ENCODE measurements around the gene ZNF536.

Gene ZNF536

GRCh38 chr19:30371960-30372824 is at the start of gene ZNF536:
TSS of gene ZNF536 (plus strand) at chr19:30372384. CDS start at chr19:30443563, 71,179 bp downstream.
- TF ChIP-seq MAX (IDR thresholded peaks at IDR 0.05; ENCODE audit: low read depth, low read length) (no peak), POLR2A (IDR thresholded peaks at IDR 0.05; ENCODE audit: extremely low read depth, insufficient read length) (no peak)
- no peak within 1 kb of the TSS for H3K4me3 ChIP-seq (ENCODE audit: low read depth, low read length)
- no peak for DNase-seq (ENCODE audit: low read depth)

- no peak for DNase-seq (ENCODE audit: low read depth)
- TF ChIP-seq MYC (IDR thresholded peaks at IDR 0.05; ENCODE audit: low read depth, low read length) (no peak), POLR2A (IDR thresholded peaks at IDR 0.05; ENCODE audit: extremely low read depth, insufficient read length) (no peak), CTCF (IDR thresholded peaks at IDR 0.05; ENCODE audit: low read depth, low read length) (no peak), MAX (IDR thresholded peaks at IDR 0.05; ENCODE audit: low read depth, low read length) (no peak)
- H3K4me3 ChIP-seq (ENCODE audit: low read depth, low read length): no peak overlapping the region
Measured at GRCh38 chr19:30322641-30323320, 49.4 kb upstream of the ZNF536 start.

- H3K4me3 ChIP-seq (ENCODE audit: low read depth, low read length): no peak overlapping the region
- DNase-seq (ENCODE audit: low read depth): no peak
- no peak for TF ChIP-seq CTCF (IDR thresholded peaks at IDR 0.05; ENCODE audit: low read depth, low read length)
- no peak for TF ChIP-seq MYC (IDR thresholded peaks at IDR 0.05; ENCODE audit: low read depth, low read length)
- TF ChIP-seq MAX (IDR thresholded peaks at IDR 0.05; ENCODE audit: low read depth, low read length): no peak
- no peak for TF ChIP-seq POLR2A (IDR thresholded peaks at IDR 0.05; ENCODE audit: extremely low read depth, insufficient read length)
Measured at GRCh38 chr19:30323904-30324303, 48.3 kb upstream of the ZNF536 start.

- TF ChIP-seq CTCF (IDR thresholded peaks at IDR 0.05; ENCODE audit: low read depth, low read length) (no peak), MYC (IDR thresholded peaks at IDR 0.05; ENCODE audit: low read depth, low read length) (no peak), POLR2A (IDR thresholded peaks at IDR 0.05; ENCODE audit: extremely low read depth, insufficient read length) (no peak), MAX (IDR thresholded peaks at IDR 0.05; ENCODE audit: low read depth, low read length) (no peak)
- H3K4me3 ChIP-seq (ENCODE audit: low read depth, low read length): no peak overlapping the region
Measured at GRCh38 chr19:30324982-30325381, 47.2 kb upstream of the ZNF536 start.

GRCh38 chr19:30325676-30326392 is 46.4 kb upstream of the ZNF536 start:
- no peak for DNase-seq (ENCODE audit: low read depth)
- TF ChIP-seq MAX (IDR thresholded peaks at IDR 0.05; ENCODE audit: low read depth, low read length) (no peak), POLR2A (IDR thresholded peaks at IDR 0.05; ENCODE audit: extremely low read depth, insufficient read length) (no peak), MYC (IDR thresholded peaks at IDR 0.05; ENCODE audit: low read depth, low read length) (no peak), CTCF (IDR thresholded peaks at IDR 0.05; ENCODE audit: low read depth, low read length) (no peak)
- H3K4me3 ChIP-seq (ENCODE audit: low read depth, low read length): no peak overlapping the region

More at GRCh38 chr19:30324982-30325381, 47.2 kb upstream of the ZNF536 start:
- DNase-seq (ENCODE audit: low read depth): no peak
